DOHH2 (cell line): ENCODE measurements around the gene AGBL4.

Experiments
- H3F3A ChIP-seq: fragments of 200-600 bp; sonication (generic), shearing (Covaris generic); 2 replicates; pipeline ENCODE4 v1.6.0; 2016; ENCODE audit warnings: antibody characterized with exemption, mild to moderate bottlenecking; ENCODE audit not compliant: control insufficient read depth, insufficient read depth
- H3K27ac ChIP-seq: fragments of 200-600 bp; sonication (generic); 2 replicates; pipeline ENCODE4 v1.5.1; 2014; ENCODE audit warnings: low read depth, mild to moderate bottlenecking, low read length, moderate library complexity
- H3K27me3 ChIP-seq: fragments of 200-600 bp; sonication (generic); 2 replicates; pipeline ENCODE4 v1.6.1; 2014; ENCODE audit warnings: mild to moderate bottlenecking, low read length, mixed read lengths; ENCODE audit not compliant: control insufficient read depth
- H3K36me3 ChIP-seq: fragments of 200-600 bp; sonication (generic); 2 replicates; pipeline ENCODE4 v1.6.1; 2014; ENCODE audit warnings: mild to moderate bottlenecking, low read length, moderate library complexity, mixed read lengths; ENCODE audit not compliant: control insufficient read depth
- H3K4me1 ChIP-seq: fragments of 200-600 bp; sonication (generic); 2 replicates; pipeline ENCODE4 v1.6.1; 2014; ENCODE audit warnings: mild to moderate bottlenecking, low read length, mixed read lengths; ENCODE audit not compliant: control insufficient read depth
- H3K4me2 ChIP-seq: fragments of 200-600 bp; sonication (generic); 2 replicates; pipeline ENCODE4 v1.6.0; 2014; ENCODE audit warnings: mild to moderate bottlenecking, low read length, moderate library complexity
- H3K4me3 ChIP-seq: fragments of 200-600 bp; sonication (generic); 2 replicates; pipeline ENCODE4 v1.5.1; 2014; ENCODE audit warnings: mild to moderate bottlenecking, low read length, mixed read lengths
- H3K79me2 ChIP-seq: fragments of 200-600 bp; sonication (generic); 2 replicates; pipeline ENCODE4 v1.6.1; 2014; ENCODE audit warnings: mild to moderate bottlenecking, low read length, mixed read lengths; ENCODE audit not compliant: control insufficient read depth
- H3K9me2 ChIP-seq: fragments of 200-600 bp; sonication (generic); replicated peaks from 2 replicates; pipeline ENCODE4 v1.6.1; 2014; ENCODE audit warnings: mild to moderate bottlenecking, low read length, mixed read lengths; ENCODE audit not compliant: control insufficient read depth
- H3K9me3 ChIP-seq: fragments of 200-600 bp; sonication (generic); 2 replicates; pipeline ENCODE4 v1.6.1; 2014; ENCODE audit warnings: antibody characterized with exemption, low read length, mixed read lengths; ENCODE audit not compliant: control insufficient read depth, insufficient read depth
- H4K20me1 ChIP-seq: fragments of 200-600 bp; sonication (generic); 2 replicates; pipeline ENCODE4 v1.6.0; 2014; ENCODE audit warnings: low read depth, mild to moderate bottlenecking, antibody characterized with exemption, low read length, moderate library complexity; ENCODE audit not compliant: control insufficient read depth, insufficient read depth
- CTCF ChIP-seq: fragments of 200-600 bp; sonication (generic); IDR thresholded peaks from one replicate; pipeline ENCODE4 v1.5.1; 2014; ENCODE audit warnings: antibody characterized with exemption, mild to moderate bottlenecking, low read depth, low read length; ENCODE audit not compliant: poor library complexity, severe bottlenecking
- EZH2phosphoT487 ChIP-seq: fragments of 200-600 bp; sonication (generic); IDR thresholded peaks from 2 replicates; pipeline ENCODE4 v1.6.1; 2017; ENCODE audit warnings: borderline replicate concordance, mild to moderate bottlenecking, antibody characterized with exemption, low read length, moderate library complexity, mixed read lengths

The AGBL4 gene

GRCh38 chr1:49541096-49541752 lies 482.5 kb downstream of the AGBL4 start:
- H3F3A ChIP-seq = no peaks in the 10 kb centered on the region
- TF ChIP-seq EZH2phosphoT487 (no peak), CTCF (no peak)
- no peak overlapping the region for H3K4me2 ChIP-seq
- no peaks in the 10 kb centered on the region for H3K79me2 ChIP-seq
- H3K9me3 ChIP-seq = no peaks in the 10 kb centered on the region
- H3K4me3 ChIP-seq = no peak overlapping the region
- H3K27me3 ChIP-seq = no peaks in the 10 kb centered on the region
- H4K20me1 ChIP-seq = no peaks in the 10 kb centered on the region
- no peaks in the 10 kb centered on the region for H3K36me3 ChIP-seq
- no peaks in the 10 kb centered on the region for H3K4me1 ChIP-seq
- H3K27ac ChIP-seq = no peak overlapping the region
- H3K9me2 ChIP-seq = no peaks in the 10 kb centered on the region

- H3K79me2 ChIP-seq = no peaks in the 10 kb centered on the region
- H3K36me3 ChIP-seq = no peaks in the 10 kb centered on the region
- no peaks in the 10 kb centered on the region for H3F3A ChIP-seq
- H3K4me2 ChIP-seq = no peak overlapping the region
- no peaks in the 10 kb centered on the region for H3K27me3 ChIP-seq
- H3K4me1 ChIP-seq = no peaks in the 10 kb centered on the region
- no peak overlapping the region for H3K4me3 ChIP-seq
- no peaks in the 10 kb centered on the region for H3K9me3 ChIP-seq
- H4K20me1 ChIP-seq = no peaks in the 10 kb centered on the region
- no peak overlapping the region for H3K27ac ChIP-seq
- no peaks in the 10 kb centered on the region for H3K9me2 ChIP-seq
- TF ChIP-seq CTCF (no peak), EZH2phosphoT487 (no peak)
Observed at GRCh38 chr1:49527606-49528305, 496.0 kb downstream of the AGBL4 start.

- H3K9me2 ChIP-seq = no peaks in the 10 kb centered on the region
- no peak overlapping the region for H3K4me2 ChIP-seq
- no peak overlapping the region for H3K4me3 ChIP-seq
- H3F3A ChIP-seq = no peaks in the 10 kb centered on the region
- H3K4me1 ChIP-seq = no peaks in the 10 kb centered on the region
- no peaks in the 10 kb centered on the region for H4K20me1 ChIP-seq
- no peaks in the 10 kb centered on the region for H3K27me3 ChIP-seq
- H3K27ac ChIP-seq = no peak overlapping the region
- H3K36me3 ChIP-seq = no peaks in the 10 kb centered on the region
- no peaks in the 10 kb centered on the region for H3K9me3 ChIP-seq
- no peak for TF ChIP-seq EZH2phosphoT487
- no peak for TF ChIP-seq CTCF
- H3K79me2 ChIP-seq = no peaks in the 10 kb centered on the region
Observed at GRCh38 chr1:49526672-49527071, 497.1 kb downstream of the AGBL4 start.
